HCT116 (cell line): ENCODE results near the gene CADPS. TPM values are rescaled to one million over a fixed set of nuclear protein-coding genes. Genes with fewer than 3 reads are reported as not detected.

ENCODE experiments used
- ATAC-seq: fragments of 200-7000 bp; cut with Tn5 transposase; 2 replicates; pipeline ENCODE4 v1.9.1; 2020; ENCODE audit warnings: mild to moderate bottlenecking, moderate library complexity
- BruUV-seq: library from RNA; stranded (reverse); fragments of 400-500 nt; replicated peaks from 2 replicates; lab custom pipeline; 2021; lab: Mats Ljungman, UMichigan
- CTCF ChIA-PET: fragments of 300-600 bp; sonication (Branson Sonifier 250); formaldehyde crosslinking; loops from one replicate; lab custom pipeline; 2021; ENCODE audit warnings: antibody characterized with exemption; lab: Charles Lee
- POLR2A ChIA-PET: fragments of 300-600, 350-600 bp; sonication (Branson Sonifier 250); formaldehyde crosslinking; loops from one replicate; lab custom pipeline; 2021; ENCODE audit warnings: antibody characterized with exemption; lab: Charles Lee
- RAD21 ChIA-PET, 2 experiments: fragments of 300-600 bp; sonication (Branson Sonifier 250); formaldehyde crosslinking; loops; one replicate each; lab custom pipeline; 2023; ENCODE audit warnings: low total read pairs in 2 of 2; ENCODE audit not compliant: uncharacterized antibody in 2 of 2, unreplicated experiment in 2 of 2, low non-redundant PET in 1 of 2; lab: Charles Lee
- DNase-seq: peaks from one replicate; pipeline ENCODE4 v3.0.0-alpha.2; 2010; ENCODE audit warnings: low read depth, low spot score
- H2AFZ ChIP-seq: fragments of 200-600 bp; shearing (Covaris generic), sonication (generic); 2 replicates; pipeline ENCODE4 v1.6.1; 2017; ENCODE audit warnings: low read depth, mixed run types, mixed read lengths, antibody characterized with exemption, low read length; ENCODE audit not compliant: poor library complexity, severe bottlenecking
- H3K27ac ChIP-seq: 2 replicates; pipeline ENCODE4 v1.5.1; 2012; ENCODE audit warnings: low read depth, low read length
- H3K27me3 ChIP-seq: fragments of 200-600 bp; sonication (generic); 2 replicates; pipeline ENCODE4 v1.6.1; 2016; ENCODE audit warnings: mixed run types, low read length, mixed read lengths; ENCODE audit not compliant: insufficient read depth
- H3K36me3 ChIP-seq, 2 experiments: fragments of 200-500 bp in 1 of 2; fragments of 200-600 bp in 1 of 2; sonication (Bioruptor generic) in 1 of 2; sonication (generic) in 1 of 2; 2 replicates each; pipeline versions ENCODE4 v1.5.1 to v1.6.1; 2014 to 2016; ENCODE audit warnings: low read length in 2 of 2, inconsistent platforms in 1 of 2, mixed read lengths in 1 of 2, mixed run types in 1 of 2; ENCODE audit not compliant: insufficient read depth in 2 of 2, control insufficient read depth in 1 of 2
- H3K4me1 ChIP-seq, 2 experiments: fragments of 200-600 bp in 1 of 2; sonication (generic) in 1 of 2; 2 replicates each; pipeline versions ENCODE4 v1.5.1 to v1.6.1; 2012 to 2017; ENCODE audit warnings: low read length in 2 of 2, inconsistent platforms in 1 of 2, mild to moderate bottlenecking in 1 of 2, mixed read lengths in 1 of 2, mixed run types in 1 of 2, moderate library complexity in 1 of 2; ENCODE audit not compliant: insufficient read depth in 2 of 2, control insufficient read depth in 1 of 2
- H3K4me2 ChIP-seq: fragments of 200-600 bp; sonication (generic); 2 replicates; pipeline ENCODE4 v1.6.1; 2017; ENCODE audit warnings: mixed run types, low read length, mixed read lengths
- H3K4me3 ChIP-seq, 2 experiments: fragments of 200-600 bp in 1 of 2; sonication (generic) in 1 of 2; replicated peaks in 1 of 2; 2 replicates each; pipeline ENCODE4 v1.5.1; 2011 to 2016; ENCODE audit warnings: low read length in 2 of 2, control low read depth in 1 of 2, low read depth in 1 of 2, mild to moderate bottlenecking in 1 of 2, mixed read lengths in 1 of 2, mixed run types in 1 of 2
- H3K79me2 ChIP-seq: fragments of 200-600 bp; sonication (generic); 2 replicates; pipeline ENCODE4 v1.6.1; 2017; ENCODE audit warnings: mild to moderate bottlenecking, mixed run types, low read length, moderate library complexity, mixed read lengths; ENCODE audit not compliant: insufficient read depth
- H3K9ac ChIP-seq: fragments of 200-600 bp; sonication (generic); 2 replicates; pipeline ENCODE4 v1.6.1; 2016; ENCODE audit warnings: low read length, mixed read lengths
- H3K9me2 ChIP-seq: fragments of 200-600 bp; sonication (generic), shearing (Covaris generic); 2 replicates; pipeline ENCODE4 v1.6.1; 2017; ENCODE audit warnings: mixed run types, mild to moderate bottlenecking, moderate library complexity; ENCODE audit not compliant: insufficient read depth
- H3K9me3 ChIP-seq, 2 experiments: fragments of 200-500 bp in 1 of 2; fragments of 200-600 bp in 1 of 2; sonication (Bioruptor generic) in 1 of 2; sonication (generic) in 1 of 2; 2 replicates each; pipeline ENCODE4 v1.6.1; 2014 to 2017; ENCODE audit warnings: low read length in 2 of 2, mixed read lengths in 2 of 2, inconsistent platforms in 1 of 2, low read depth in 1 of 2, mild to moderate bottlenecking in 1 of 2, mixed run types in 1 of 2, moderate library complexity in 1 of 2; ENCODE audit not compliant: control insufficient read depth in 1 of 2, insufficient read depth in 1 of 2
- H4K20me1 ChIP-seq: fragments of 200-600 bp; sonication (generic), shearing (Covaris generic); 2 replicates; pipeline ENCODE4 v1.6.1; 2017; ENCODE audit warnings: mixed run types, mild to moderate bottlenecking, moderate library complexity; ENCODE audit not compliant: insufficient read depth
- ATF3 ChIP-seq: IDR thresholded peaks from 2 replicates; pipeline ENCODE4 v1.6.1; 2012
- CBX3 ChIP-seq: IDR thresholded peaks from 2 replicates; pipeline ENCODE4 v1.6.1; 2012; ENCODE audit warnings: low read depth
- CEBPB ChIP-seq: IDR thresholded peaks from 2 replicates; pipeline ENCODE4 v1.6.1; 2012; ENCODE audit warnings: low read depth
- ELF1 ChIP-seq: IDR thresholded peaks from 2 replicates; pipeline ENCODE4 v1.6.1; 2012; ENCODE audit warnings: low read depth, borderline replicate concordance
- EZH2 ChIP-seq: fragments of 200-600 bp; sonication (generic); IDR thresholded peaks from 2 replicates; pipeline ENCODE4 v1.6.1; 2017; ENCODE audit warnings: antibody characterized with exemption, mixed run types
- EZH2phosphoT487 ChIP-seq: fragments of 200-600 bp; IDR thresholded peaks from 2 replicates; pipeline ENCODE4 v1.6.1; 2018; ENCODE audit warnings: antibody characterized with exemption, borderline replicate concordance
- FOSL1 ChIP-seq: IDR thresholded peaks from 2 replicates; pipeline ENCODE4 v1.6.1; 2012; ENCODE audit warnings: low read depth
- JUND ChIP-seq: IDR thresholded peaks from 2 replicates; pipeline ENCODE4 v1.6.1; 2012
- RAD21 ChIP-seq: IDR thresholded peaks from 2 replicates; pipeline ENCODE4 v1.6.1; 2012; ENCODE audit warnings: low read depth, mild to moderate bottlenecking
- SP1 ChIP-seq: IDR thresholded peaks from 2 replicates; pipeline ENCODE4 v1.6.1; 2012; ENCODE audit warnings: low read depth
- TCF7L2 ChIP-seq: IDR thresholded peaks from 2 replicates; pipeline ENCODE4 v1.7.0; 2011; ENCODE audit warnings: borderline replicate concordance, inconsistent platforms; ENCODE audit not compliant: insufficient read depth, insufficient read length; ENCODE audit errors: extremely low read depth
- ZFX ChIP-seq: fragments of 450-650 bp; IDR thresholded peaks from 2 replicates; pipeline ENCODE4 v1.6.1; 2017
- ZNF274 ChIP-seq: fragments of 200-500 bp; sonication (Bioruptor generic); IDR thresholded peaks from 2 replicates; pipeline ENCODE4 v1.6.1; 2014; ENCODE audit warnings: mild to moderate bottlenecking, low read depth, low read length, inconsistent platforms
- intact Hi-C: fragments of 100-400 bp; cut with micrococcal nuclease; formaldehyde crosslinking; loops from 2 replicates; pipeline ENCODE4 v1.10.0; 2022
- total RNA-seq: library from RNA; stranded (reverse); gene quantifications from one replicate; pipeline ENCODE4 v1.2.1, GENCODE V29; 2021; ENCODE audit not compliant: unreplicated experiment
- TF ChIP-seq, protein P1 (sequence below): IDR thresholded peaks from 2 replicates; pipeline ENCODE4 v1.6.1; 2012

The CADPS gene
- total RNA-seq, 1 experiment from 2014 or later: not detected

- Histone ChIP-seq H3K9me3 (no peaks in the 10 kb centered on the region; a peak in 1 of 4 replicates), H3K4me2 (no peak overlapping the region), H3K27me3 (no peaks in the 10 kb centered on the region), H3K9me2 (no peaks in the 10 kb centered on the region), H3K27ac (no peak overlapping the region), H4K20me1 (no peaks in the 10 kb centered on the region), H3K4me3 (no peak overlapping the region), H3K9ac (no peak overlapping the region), H3K4me1 (no peaks in the 10 kb centered on the region), H3K36me3 (no peaks in the 10 kb centered on the region), H3K79me2 (no peaks in the 10 kb centered on the region), H2AFZ (no peak overlapping the region)
- DNase-seq (no peak), ATAC-seq (no peak)
- no peak for TF ChIP-seq ZFX
- no peak for TF ChIP-seq SP1
- no peak for TF ChIP-seq CEBPB
- no peak for TF ChIP-seq ATF3
- no peak for TF ChIP-seq ZNF274
- no peak for TF ChIP-seq EZH2phosphoT487
- no peak for TF ChIP-seq FOSL1
- POLR2A ChIA-PET: no interaction called here
- CTCF ChIA-PET: no interaction called here
- RAD21 ChIA-PET: no interaction called here
- intact Hi-C loops: no loop called here
- no TSS peak for BruUV-seq
These were observed 23.6 kb upstream of the CADPS start for GRCh38 chr3:62898530-62899496.

GRCh38 chr3:62895901-62896300 is 20.7 kb upstream of the CADPS start:
- TF ChIP-seq EZH2phosphoT487 (no peak), RAD21 (no peak), FOSL1 (no peak), TCF7L2 (no peak), CEBPB (no peak), EZH2 (no peak), SP1 (no peak), JUND (no peak), ELF1 (no peak), CBX3 (no peak)
- TF ChIP-seq, protein P1, sequence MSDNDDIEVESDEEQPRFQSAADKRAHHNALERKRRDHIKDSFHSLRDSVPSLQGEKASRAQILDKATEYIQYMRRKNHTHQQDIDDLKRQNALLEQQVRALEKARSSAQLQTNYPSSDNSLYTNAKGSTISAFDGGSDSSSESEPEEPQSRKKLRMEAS: no peak
- TF ChIP-seq, all 23 proteins: peak for 0
- ChIA-PET RAD21 (no interaction called here), POLR2A (no interaction called here), CTCF (no interaction called here)
- Histone ChIP-seq H3K4me3 (no peak overlapping the region), H3K9me3 (no peaks in the 10 kb centered on the region; a peak in 1 of 4 replicates), H4K20me1 (no peaks in the 10 kb centered on the region), H3K9ac (no peak overlapping the region), H3K4me2 (no peak overlapping the region), H3K27me3 (no peaks in the 10 kb centered on the region), H3K36me3 (no peaks in the 10 kb centered on the region), H2AFZ (no peak overlapping the region), H3K9me2 (no peaks in the 10 kb centered on the region), H3K4me1 (no peaks in the 10 kb centered on the region), H3K79me2 (no peaks in the 10 kb centered on the region), H3K27ac (no peak overlapping the region)
- no TSS peak for BruUV-seq
- no peak for DNase-seq
- no peak for ATAC-seq
- intact Hi-C loops: no loop called here
